Right renal pelvis (tissue), 4 donors: ENCODE data around the gene CXCR5. TPM values are rescaled to one million over a fixed set of nuclear protein-coding genes. Genes with fewer than 3 reads are reported as not detected.

ENCODE experiments used
- DNase-seq, 4 donors: peaks; one replicate each; pipeline ENCODE4 v3.0.0-alpha.2; 2013; ENCODE audit warnings: low read depth in 4 of 4, low spot score in 3 of 4, missing footprints in 1 of 4
- polyA plus RNA-seq, 4 donors: library from polyadenylated mRNA; unstranded; fragments of 120-200 nt; gene quantifications; one replicate each; pipeline ENCODE4 v1.2.1, GENCODE V29; 2013; ENCODE audit not compliant: insufficient read length in 4 of 4

The CXCR5 gene
- polyA plus RNA-seq, 4 donors = not detected

- no peak for DNase-seq
Measured at GRCh38 chr11:118911880-118912741, 28.4 kb downstream of the CXCR5 start.

GRCh38 chr11:118912742-118913410 is 29.2 kb downstream of the CXCR5 start:
- no peak for DNase-seq

GRCh38 chr11:118913411-118914125 is 29.9 kb downstream of the CXCR5 start:
- DNase-seq = no peak

GRCh38 chr11:118914178-118914918 is 30.7 kb downstream of the CXCR5 start:
- DNase-seq = no peak

- no peak for DNase-seq
Measured at GRCh38 chr11:118914987-118915386, 31.3 kb downstream of the CXCR5 start.

- DNase-seq = no peak
Measured at GRCh38 chr11:118915396-118915795, 31.7 kb downstream of the CXCR5 start.

- DNase-seq = no peak
Measured at GRCh38 chr11:118915941-118916841, 32.5 kb downstream of the CXCR5 start.

- DNase-seq = no peak
Measured at GRCh38 chr11:118916842-118917388, 33.2 kb downstream of the CXCR5 start.

GRCh38 chr11:118917481-118918127 is 33.9 kb downstream of the CXCR5 start:
- DNase-seq = no peak

GRCh38 chr11:118918128-118918685 is 34.5 kb downstream of the CXCR5 start:
- no peak for DNase-seq

GRCh38 chr11:118918686-118919280 is 35.1 kb downstream of the CXCR5 start:
- no peak for DNase-seq

GRCh38 chr11:118921121-118921928 is 37.6 kb downstream of the CXCR5 start:
- DNase-seq = no peak

- no peak for DNase-seq
Measured at GRCh38 chr11:118921929-118922744, 38.4 kb downstream of the CXCR5 start.

- DNase-seq = no peak
Measured at GRCh38 chr11:118922745-118923627, 39.3 kb downstream of the CXCR5 start.
